ENCODE data around the gene LGI4.

DNA sequence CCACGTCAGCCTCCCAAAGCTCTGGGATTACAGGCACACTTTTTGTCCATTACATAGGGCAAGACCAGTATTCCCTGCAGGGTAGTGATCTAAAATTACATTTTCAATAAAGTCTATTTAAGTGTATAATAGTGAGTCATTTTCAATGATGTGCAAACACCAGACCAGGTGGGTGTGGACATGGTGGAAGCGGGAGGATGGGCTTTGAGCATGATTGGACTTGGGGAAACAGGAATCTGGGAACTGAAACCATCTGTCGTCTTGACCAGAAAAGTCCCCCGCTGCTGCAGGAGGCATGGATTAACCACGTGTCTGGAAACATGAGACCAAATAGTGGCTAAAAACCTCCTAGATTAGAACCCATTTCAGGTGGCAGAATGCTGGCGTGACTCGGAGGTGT is 14.4 kb downstream of the LGI4 start:
- no peak for TF ChIP-seq EZH2 (IDR thresholded peaks at IDR 0.05; ENCODE audit: borderline replicate concordance, low read length)
- TF ChIP-seq, protein P1, sequence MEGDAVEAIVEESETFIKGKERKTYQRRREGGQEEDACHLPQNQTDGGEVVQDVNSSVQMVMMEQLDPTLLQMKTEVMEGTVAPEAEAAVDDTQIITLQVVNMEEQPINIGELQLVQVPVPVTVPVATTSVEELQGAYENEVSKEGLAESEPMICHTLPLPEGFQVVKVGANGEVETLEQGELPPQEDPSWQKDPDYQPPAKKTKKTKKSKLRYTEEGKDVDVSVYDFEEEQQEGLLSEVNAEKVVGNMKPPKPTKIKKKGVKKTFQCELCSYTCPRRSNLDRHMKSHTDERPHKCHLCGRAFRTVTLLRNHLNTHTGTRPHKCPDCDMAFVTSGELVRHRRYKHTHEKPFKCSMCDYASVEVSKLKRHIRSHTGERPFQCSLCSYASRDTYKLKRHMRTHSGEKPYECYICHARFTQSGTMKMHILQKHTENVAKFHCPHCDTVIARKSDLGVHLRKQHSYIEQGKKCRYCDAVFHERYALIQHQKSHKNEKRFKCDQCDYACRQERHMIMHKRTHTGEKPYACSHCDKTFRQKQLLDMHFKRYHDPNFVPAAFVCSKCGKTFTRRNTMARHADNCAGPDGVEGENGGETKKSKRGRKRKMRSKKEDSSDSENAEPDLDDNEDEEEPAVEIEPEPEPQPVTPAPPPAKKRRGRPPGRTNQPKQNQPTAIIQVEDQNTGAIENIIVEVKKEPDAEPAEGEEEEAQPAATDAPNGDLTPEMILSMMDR (conservative IDR thresholded peaks at IDR 0.05 in 1 of 2, IDR thresholded peaks at IDR 0.05 in 1 of 2; ENCODE audit: extremely low read depth in 1 of 2, insufficient read depth in 1 of 2, low read depth in 1 of 2, low read length in 2 of 2): no peak
